ENCODE results near the gene UNC13B.
"Not testable (repeated sequence)": the region's sequence is repeated elsewhere in the genome, so short reads cannot be mapped to it uniquely, and the experiment has no call there.

Gene UNC13B

DNA sequence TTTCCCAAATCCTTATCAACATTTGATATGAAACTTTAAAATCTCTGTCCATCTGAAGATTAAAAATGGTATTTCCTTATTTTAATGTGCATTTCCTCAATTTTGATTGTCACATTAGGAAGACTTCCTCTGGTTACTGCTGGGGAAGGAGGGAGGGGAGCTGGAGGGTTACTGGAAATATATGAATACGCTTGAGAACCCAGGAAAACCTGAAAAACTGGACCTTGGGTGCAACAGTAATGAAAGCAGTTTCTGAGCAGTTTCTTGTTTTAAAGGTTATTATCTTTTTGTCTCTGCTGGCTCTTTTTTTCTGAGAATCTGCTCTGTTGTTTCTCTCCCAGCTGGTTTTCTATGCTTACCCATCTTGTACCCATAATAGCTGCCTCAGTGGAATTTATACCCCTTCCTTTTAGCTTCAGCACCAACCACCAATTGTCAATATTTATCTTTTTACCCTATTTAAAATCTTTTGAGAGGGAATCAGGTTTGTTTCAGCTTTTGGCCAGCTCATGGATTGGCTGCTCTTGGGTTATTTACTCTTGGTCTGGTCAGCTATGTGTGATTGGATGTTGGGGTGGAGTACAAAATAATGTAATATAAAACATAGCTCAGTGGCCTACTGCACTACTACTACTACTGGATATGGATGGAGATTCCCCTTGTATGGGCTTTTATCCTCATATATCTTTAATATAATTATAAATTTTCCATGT is 67.4 kb downstream of the UNC13B start:
- DNase-seq (ENCODE audit: low read depth) = peak; percentile 72
- TF ChIP-seq, protein P1, sequence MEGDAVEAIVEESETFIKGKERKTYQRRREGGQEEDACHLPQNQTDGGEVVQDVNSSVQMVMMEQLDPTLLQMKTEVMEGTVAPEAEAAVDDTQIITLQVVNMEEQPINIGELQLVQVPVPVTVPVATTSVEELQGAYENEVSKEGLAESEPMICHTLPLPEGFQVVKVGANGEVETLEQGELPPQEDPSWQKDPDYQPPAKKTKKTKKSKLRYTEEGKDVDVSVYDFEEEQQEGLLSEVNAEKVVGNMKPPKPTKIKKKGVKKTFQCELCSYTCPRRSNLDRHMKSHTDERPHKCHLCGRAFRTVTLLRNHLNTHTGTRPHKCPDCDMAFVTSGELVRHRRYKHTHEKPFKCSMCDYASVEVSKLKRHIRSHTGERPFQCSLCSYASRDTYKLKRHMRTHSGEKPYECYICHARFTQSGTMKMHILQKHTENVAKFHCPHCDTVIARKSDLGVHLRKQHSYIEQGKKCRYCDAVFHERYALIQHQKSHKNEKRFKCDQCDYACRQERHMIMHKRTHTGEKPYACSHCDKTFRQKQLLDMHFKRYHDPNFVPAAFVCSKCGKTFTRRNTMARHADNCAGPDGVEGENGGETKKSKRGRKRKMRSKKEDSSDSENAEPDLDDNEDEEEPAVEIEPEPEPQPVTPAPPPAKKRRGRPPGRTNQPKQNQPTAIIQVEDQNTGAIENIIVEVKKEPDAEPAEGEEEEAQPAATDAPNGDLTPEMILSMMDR (IDR thresholded peaks at IDR 0.05; ENCODE audit: insufficient read depth, low read depth, low read length, missing control alignments) = no peak
- no peak overlapping the region for H3K4me3 ChIP-seq (ENCODE audit: low read length)

DNA sequence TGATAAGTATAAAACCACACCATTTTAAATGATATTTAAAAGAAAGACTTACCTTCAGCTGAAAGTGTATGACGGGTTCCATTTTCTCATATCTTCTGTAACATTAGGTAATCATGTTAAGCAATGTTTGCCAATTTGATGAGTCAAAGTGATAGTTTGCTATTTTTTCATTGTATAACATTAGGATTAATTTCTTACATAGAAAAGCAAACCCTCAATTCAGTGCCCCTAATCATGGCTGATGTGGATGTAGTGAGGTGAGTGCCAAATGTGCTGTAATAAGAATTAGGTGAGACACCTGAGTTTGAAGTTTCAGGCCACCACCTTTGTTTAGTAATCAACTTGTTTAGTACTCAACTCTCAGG is 68.0 kb downstream of the UNC13B start:
- peak; percentile 45 for DNase-seq (ENCODE audit: low read depth)
- TF ChIP-seq, protein P1 (IDR thresholded peaks at IDR 0.05; ENCODE audit: insufficient read depth, low read depth, low read length, missing control alignments) = no peak
- no peak overlapping the region for H3K4me3 ChIP-seq (ENCODE audit: low read length)

- H3K4me3 ChIP-seq (ENCODE audit: low read length) = no peak overlapping the region
- TF ChIP-seq, protein P1 (IDR thresholded peaks at IDR 0.05; ENCODE audit: insufficient read depth, low read depth, low read length, missing control alignments) = no peak
- no peak for DNase-seq (ENCODE audit: low read depth)
Measured at GRCh38 chr9:35232867-35233544, 71.2 kb downstream of the UNC13B start.

- TF ChIP-seq, protein P1 (IDR thresholded peaks at IDR 0.05; ENCODE audit: insufficient read depth, low read depth, low read length, missing control alignments) = no peak
- no peak for DNase-seq (ENCODE audit: low read depth)
- H3K4me3 ChIP-seq (ENCODE audit: low read length) = no peak overlapping the region
Measured at GRCh38 chr9:35236692-35237091, 74.9 kb downstream of the UNC13B start.

GRCh38 chr9:35237311-35237710 is 75.5 kb downstream of the UNC13B start:
- TF ChIP-seq, protein P1 (IDR thresholded peaks at IDR 0.05; ENCODE audit: insufficient read depth, low read depth, low read length, missing control alignments) = no peak

DNA sequence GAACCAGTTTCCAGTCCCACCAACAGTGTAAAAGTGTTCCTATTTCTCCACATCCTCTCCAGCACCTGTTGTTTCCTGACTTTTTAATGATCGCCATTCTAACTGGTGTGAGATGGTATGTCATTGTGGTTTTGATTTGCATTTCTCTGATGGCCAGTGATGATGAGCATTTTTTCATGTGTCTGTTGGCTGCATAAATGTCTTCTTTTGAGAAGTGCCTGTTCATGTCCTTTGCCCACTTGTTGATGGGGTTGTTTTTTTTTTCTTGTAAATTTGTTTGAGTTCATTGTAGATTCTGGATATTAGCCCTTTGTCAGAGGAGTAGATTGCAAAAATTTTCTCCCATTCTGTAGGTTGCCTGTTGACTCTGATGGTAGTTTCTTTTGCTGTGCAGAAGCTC is 84.1 kb downstream of the UNC13B start:
- not testable (repeated sequence) for H3K4me3 ChIP-seq (ENCODE audit: low read length); DNase-seq (ENCODE audit: low read depth)

More at GRCh38 chr9:35237311-35237710, 75.5 kb downstream of the UNC13B start:
- no peak for DNase-seq (ENCODE audit: low read depth)
- no peak overlapping the region for H3K4me3 ChIP-seq (ENCODE audit: low read length)

- TF ChIP-seq, protein P1 (IDR thresholded peaks at IDR 0.05; ENCODE audit: insufficient read depth, low read depth, low read length, missing control alignments) = no peak
- no peak overlapping the region for H3K4me3 ChIP-seq (ENCODE audit: low read length)
Measured at GRCh38 chr9:35253075-35253474, 91.3 kb downstream of the UNC13B start.

More at GRCh38 chr9:35253075-35253474, 91.3 kb downstream of the UNC13B start:
- DNase-seq (ENCODE audit: low read depth) = no peak

All from epithelial cell of esophagus (primary cell).